ENCODE results near the gene TADA2B.

Gene TADA2B

DNA sequence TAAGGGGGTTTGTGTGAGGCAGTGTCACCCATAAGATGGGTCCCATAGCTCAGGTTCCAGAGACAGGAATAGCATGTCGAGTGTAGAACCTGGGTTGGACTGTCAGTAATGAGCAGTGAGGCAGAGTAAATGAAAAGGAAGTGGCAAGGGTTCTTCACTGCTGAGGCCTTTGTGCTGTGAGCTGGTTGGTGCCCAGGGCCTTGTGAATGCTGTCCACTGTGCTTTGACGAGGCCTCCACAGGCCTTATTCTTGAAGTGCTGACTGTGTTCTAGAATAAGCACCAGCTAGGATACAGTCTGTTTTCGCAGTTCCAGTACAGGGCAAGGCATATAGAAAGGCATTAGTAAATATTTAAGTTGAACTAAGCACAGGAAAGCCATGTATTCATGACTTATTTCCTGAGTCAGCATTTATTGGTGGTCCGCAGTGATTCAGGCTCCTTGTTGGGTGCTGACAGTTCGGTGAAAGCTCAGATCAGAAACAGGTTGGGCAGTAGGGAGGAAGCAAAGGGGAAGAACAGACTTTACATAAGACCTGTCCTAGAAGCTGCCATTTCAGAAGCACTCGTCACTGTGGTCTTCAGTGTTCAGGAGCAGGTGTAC lies 25.6 kb upstream of the TADA2B start:
- H3K36me3 ChIP-seq: peaks cover 25 to 99% (median 83%) of the 10 kb centered on the region in 3 donors

DNA sequence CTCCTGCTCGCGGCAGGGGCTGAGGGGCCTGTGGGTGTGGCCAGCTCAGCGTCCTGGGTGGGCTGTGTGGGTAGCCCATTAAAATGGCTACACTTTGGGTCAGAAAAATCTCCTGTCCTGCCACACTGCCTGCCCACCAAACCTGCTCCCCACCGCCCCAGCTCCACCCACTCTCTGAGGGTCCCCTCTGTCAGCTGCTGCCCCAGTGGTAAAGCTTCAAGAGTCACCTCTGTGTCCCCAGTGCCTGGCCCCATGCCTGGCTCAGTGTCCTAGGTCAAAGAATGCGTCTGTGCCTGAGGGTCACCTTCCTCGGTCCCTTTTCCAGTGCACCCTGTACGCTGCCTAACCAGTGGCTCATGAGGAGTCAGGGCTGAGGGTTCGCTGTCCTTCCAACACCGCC lies 24.9 kb upstream of the TADA2B start:
- no peak for DNase-seq
- TF ChIP-seq, protein P1, sequence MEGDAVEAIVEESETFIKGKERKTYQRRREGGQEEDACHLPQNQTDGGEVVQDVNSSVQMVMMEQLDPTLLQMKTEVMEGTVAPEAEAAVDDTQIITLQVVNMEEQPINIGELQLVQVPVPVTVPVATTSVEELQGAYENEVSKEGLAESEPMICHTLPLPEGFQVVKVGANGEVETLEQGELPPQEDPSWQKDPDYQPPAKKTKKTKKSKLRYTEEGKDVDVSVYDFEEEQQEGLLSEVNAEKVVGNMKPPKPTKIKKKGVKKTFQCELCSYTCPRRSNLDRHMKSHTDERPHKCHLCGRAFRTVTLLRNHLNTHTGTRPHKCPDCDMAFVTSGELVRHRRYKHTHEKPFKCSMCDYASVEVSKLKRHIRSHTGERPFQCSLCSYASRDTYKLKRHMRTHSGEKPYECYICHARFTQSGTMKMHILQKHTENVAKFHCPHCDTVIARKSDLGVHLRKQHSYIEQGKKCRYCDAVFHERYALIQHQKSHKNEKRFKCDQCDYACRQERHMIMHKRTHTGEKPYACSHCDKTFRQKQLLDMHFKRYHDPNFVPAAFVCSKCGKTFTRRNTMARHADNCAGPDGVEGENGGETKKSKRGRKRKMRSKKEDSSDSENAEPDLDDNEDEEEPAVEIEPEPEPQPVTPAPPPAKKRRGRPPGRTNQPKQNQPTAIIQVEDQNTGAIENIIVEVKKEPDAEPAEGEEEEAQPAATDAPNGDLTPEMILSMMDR (IDR thresholded peaks at IDR 0.05): no peak
- Histone ChIP-seq H3K27me3 (no peaks in the 10 kb centered on the region), H3K9me3 (no peaks in the 10 kb centered on the region), H3K27ac (no peak overlapping the region), H3K36me3 (peaks cover 25 to 99% (median 77%) of the 10 kb centered on the region in 3 donors), H3K4me3 (no peak overlapping the region), H3K4me1 (no peaks in the 10 kb centered on the region)
- intact Hi-C loops (cut with DNase I; ENCODE audit: low total_unique reads): no loop called here

More for the DNA sequence above, 25.6 kb upstream of the TADA2B start:
- TF ChIP-seq, protein P1 (IDR thresholded peaks at IDR 0.05): no peak
- H3K27me3 ChIP-seq: no peaks in the 10 kb centered on the region
- H3K4me1 ChIP-seq: no peaks in the 10 kb centered on the region
- intact Hi-C loops (cut with DNase I; ENCODE audit: low total_unique reads): no loop called here
- H3K27ac ChIP-seq: no peak overlapping the region
- no peak for DNase-seq
- H3K4me3 ChIP-seq: no peak overlapping the region
- no peaks in the 10 kb centered on the region for H3K9me3 ChIP-seq

DNA sequence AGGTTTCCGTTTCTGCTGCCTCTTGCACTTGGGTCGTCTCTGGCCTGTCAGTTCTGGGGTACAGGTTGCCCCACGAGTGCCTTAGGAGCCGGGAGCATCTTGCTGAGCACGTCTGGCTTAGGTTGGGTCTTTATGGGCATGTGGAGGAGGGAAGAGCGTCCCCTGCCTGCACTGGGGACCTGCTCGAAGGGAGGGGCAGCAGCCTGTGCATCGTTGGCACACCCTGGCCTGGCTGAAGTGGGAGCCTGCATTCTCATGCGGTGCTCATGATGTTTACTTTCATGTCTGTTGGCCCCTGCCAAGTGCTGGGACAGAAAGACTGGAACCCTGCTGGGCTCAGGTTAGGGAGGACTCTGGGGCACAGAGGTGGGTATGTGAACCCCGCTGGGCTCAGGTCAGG lies 23.8 kb upstream of the TADA2B start:
- TF ChIP-seq, protein P1 (IDR thresholded peaks at IDR 0.05): no peak
- intact Hi-C loops (cut with DNase I; ENCODE audit: low total_unique reads): no loop called here
- no peaks in the 10 kb centered on the region for H3K27me3 ChIP-seq
- no peak overlapping the region for H3K4me3 ChIP-seq
- H3K27ac ChIP-seq: no peak overlapping the region
- no peaks in the 10 kb centered on the region for H3K9me3 ChIP-seq
- H3K4me1 ChIP-seq: no peaks in the 10 kb centered on the region
- peaks cover 28 to 99% (median 76%) of the 10 kb centered on the region in 3 donors for H3K36me3 ChIP-seq
- no peak for DNase-seq

DNA sequence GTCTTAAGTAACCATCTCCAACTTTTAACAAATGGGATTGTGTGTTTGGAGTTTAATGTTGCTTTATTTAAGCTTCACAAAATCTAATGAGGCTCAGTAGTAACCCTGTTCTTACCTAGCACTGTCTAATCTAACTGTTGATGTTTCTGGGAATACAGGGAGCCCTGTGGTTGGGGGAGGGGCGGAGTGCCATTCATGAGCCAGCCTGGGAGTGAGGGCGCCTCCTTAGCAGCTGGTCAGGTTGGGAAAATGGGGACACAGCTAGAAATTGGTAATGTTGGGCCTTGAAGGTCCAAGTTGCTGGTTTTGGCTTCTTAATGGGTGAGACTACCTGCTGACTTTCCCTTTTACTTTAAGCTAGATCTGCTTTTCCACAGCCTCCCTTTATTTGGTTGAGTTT lies 22.9 kb upstream of the TADA2B start:
- DNase-seq: no peak
- TF ChIP-seq, protein P1 (IDR thresholded peaks at IDR 0.05): no peak
- Histone ChIP-seq H3K9me3 (no peaks in the 10 kb centered on the region), H3K27ac (no peak overlapping the region), H3K36me3 (peaks cover 21 to 99% (median 74%) of the 10 kb centered on the region in 3 donors), H3K4me1 (no peaks in the 10 kb centered on the region), H3K4me3 (no peak overlapping the region), H3K27me3 (no peaks in the 10 kb centered on the region)
- intact Hi-C loops (cut with DNase I; ENCODE audit: low total_unique reads): no loop called here

DNA sequence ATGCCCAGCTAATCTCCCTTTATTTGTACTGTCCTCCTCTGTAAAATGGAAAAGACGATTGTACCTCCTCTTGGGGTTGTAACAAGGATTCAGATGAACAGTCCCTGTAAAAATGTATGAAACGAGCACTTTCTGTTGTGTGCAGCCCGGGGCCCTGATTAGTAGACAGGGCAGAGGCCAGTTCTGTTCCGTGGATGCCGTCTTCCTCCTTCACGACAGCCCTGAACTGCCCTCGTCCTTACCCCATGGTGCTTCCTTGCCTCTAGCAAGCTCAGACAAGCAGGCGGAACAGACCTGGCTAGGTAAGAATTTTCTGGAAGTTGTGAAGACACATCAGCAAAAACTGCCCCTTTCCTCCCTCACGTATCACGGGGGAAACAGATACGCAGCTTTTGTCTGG lies 22.3 kb upstream of the TADA2B start:
- Histone ChIP-seq H3K4me1 (no peaks in the 10 kb centered on the region), H3K9me3 (no peaks in the 10 kb centered on the region), H3K27me3 (no peaks in the 10 kb centered on the region), H3K36me3 (peaks cover 21 to 99% (median 74%) of the 10 kb centered on the region in 3 donors), H3K27ac (no peak overlapping the region), H3K4me3 (no peak overlapping the region)
- TF ChIP-seq, protein P1 (IDR thresholded peaks at IDR 0.05): no peak
- DNase-seq: no peak
- intact Hi-C loops (cut with DNase I; ENCODE audit: low total_unique reads): no loop called here

DNA sequence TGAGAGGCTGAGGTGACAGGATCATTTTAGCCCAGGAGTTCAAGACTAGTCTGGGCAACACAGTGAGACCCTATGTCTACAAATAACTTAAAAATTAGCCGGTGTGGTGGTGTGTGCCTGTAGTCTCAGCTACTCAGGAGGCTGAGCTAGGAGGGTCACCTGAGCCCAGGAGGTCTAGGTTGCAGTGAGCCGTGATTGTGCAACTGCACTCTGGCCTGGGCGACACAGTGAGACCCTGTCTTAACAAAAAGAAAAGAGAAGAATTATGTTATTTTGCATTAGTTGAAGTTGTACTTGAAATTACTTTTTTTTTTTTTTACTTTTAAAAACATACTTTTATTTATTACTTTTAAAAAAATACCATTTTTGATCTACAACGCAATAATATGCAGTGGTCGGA lies 21.8 kb upstream of the TADA2B start:
- no peaks in the 10 kb centered on the region for H3K9me3 ChIP-seq
- intact Hi-C loops (cut with DNase I; ENCODE audit: low total_unique reads): no loop called here

More for the DNA sequence above, 21.8 kb upstream of the TADA2B start:
- no peak for DNase-seq
- peaks cover 21 to 99% (median 75%) of the 10 kb centered on the region in 3 donors for H3K36me3 ChIP-seq
- no peak overlapping the region for H3K27ac ChIP-seq
- TF ChIP-seq, protein P1 (IDR thresholded peaks at IDR 0.05): no peak
- H3K4me1 ChIP-seq: no peaks in the 10 kb centered on the region
- H3K4me3 ChIP-seq: no peak overlapping the region
- no peaks in the 10 kb centered on the region for H3K27me3 ChIP-seq

All from tibial artery (tissue), 4 donors.